K562 (cell line): ENCODE results near the gene ARL17B.

Experiments used
- HNRNPL ChIP-seq: fragments of 200-400 bp; formaldehyde crosslinking; IDR thresholded peaks from 2 replicates; pipeline ENCODE4 v1.6.1; 2017; ENCODE audit warnings: low read depth, mild to moderate bottlenecking, low read length
- TF ChIP-seq, protein P1 (sequence below): sonication (generic); formaldehyde crosslinking; IDR thresholded peaks from 2 replicates; pipeline ENCODE4 v1.9.0; 2022; ENCODE audit warnings: mild to moderate bottlenecking, missing genetic modification reagents

DNA sequence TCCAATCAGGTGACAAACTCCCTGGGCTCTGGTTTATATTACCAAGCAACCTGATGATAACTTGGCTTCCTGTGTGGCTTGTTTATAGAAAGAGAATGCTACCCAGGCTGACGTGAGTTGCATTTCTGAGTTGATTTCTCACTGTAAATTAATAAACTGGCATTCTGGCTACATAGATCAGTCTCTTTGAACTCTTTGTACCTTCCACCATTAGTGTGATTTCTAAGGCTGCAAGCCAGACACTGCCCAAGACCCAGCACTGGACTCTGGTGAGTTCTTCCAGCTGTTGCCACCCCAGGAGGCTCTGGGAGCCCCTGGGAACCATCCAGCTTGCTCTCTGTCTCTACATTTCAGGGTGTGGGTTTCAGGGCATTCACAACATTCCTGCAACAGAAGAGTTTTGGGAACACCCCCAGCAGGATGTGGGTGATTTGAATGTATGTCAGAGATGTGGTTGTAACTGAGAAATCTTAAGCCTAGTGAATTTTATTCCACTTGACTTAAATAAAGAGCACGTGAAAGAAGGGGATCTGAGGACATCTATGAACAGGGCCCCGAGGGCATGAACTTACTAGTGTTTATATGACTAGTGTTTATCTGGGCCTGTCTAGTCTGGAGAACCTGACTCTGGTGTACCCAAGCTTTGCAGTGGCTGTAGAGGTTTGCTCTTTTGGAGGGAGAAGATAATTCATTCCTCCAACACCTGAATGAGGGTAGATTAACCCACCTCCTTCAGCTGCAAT lies 96.9 kb downstream of the ARL17B start:
- TF ChIP-seq HNRNPL, result no peak
- TF ChIP-seq, protein P1, sequence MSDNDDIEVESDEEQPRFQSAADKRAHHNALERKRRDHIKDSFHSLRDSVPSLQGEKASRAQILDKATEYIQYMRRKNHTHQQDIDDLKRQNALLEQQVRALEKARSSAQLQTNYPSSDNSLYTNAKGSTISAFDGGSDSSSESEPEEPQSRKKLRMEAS (CRISPR knock-in tag), result no peak
